DND-41 (cell line): Measurements from ENCODE around the gene TNFRSF14.

Experiments
- ATAC-seq: fragments of 200-7000 bp; cut with Tn5 transposase; 3 replicates; pipeline ENCODE4 v1.9.1; 2021; ENCODE audit warnings: low read depth; ENCODE audit not compliant: insufficient read depth
- DNase-seq: peaks from one replicate; pipeline ENCODE4 v3.0.0-alpha.2; 2020
- H2AFZ ChIP-seq: 2 replicates; pipeline ENCODE4 v1.6.0; 2012; ENCODE audit warnings: low read depth, low read length
- H3K27ac ChIP-seq: 2 replicates; pipeline ENCODE4 v1.5.1; 2012; ENCODE audit warnings: low read length, inconsistent platforms
- H3K27me3 ChIP-seq: fragments of 200-600 bp; sonication (generic); 2 replicates; pipeline ENCODE4 v1.6.0; 2012; ENCODE audit warnings: low read length, mild to moderate bottlenecking, inconsistent platforms; ENCODE audit not compliant: insufficient read depth, poor library complexity
- H3K36me3 ChIP-seq: 2 replicates; pipeline ENCODE4 v1.5.1; 2012; ENCODE audit warnings: low read length, inconsistent platforms; ENCODE audit not compliant: insufficient read depth
- H3K4me1 ChIP-seq: 2 replicates; pipeline ENCODE4 v1.5.1; 2012; ENCODE audit warnings: mild to moderate bottlenecking, low read length; ENCODE audit not compliant: insufficient read depth
- H3K4me2 ChIP-seq: 2 replicates; pipeline ENCODE4 v1.6.0; 2012; ENCODE audit warnings: mild to moderate bottlenecking, moderate library complexity, low read length, inconsistent platforms; ENCODE audit not compliant: insufficient read depth
- H3K4me3 ChIP-seq, 2 experiments: fragments of 200-600 bp in 1 of 2; shearing (Covaris generic) in 1 of 2; 2 replicates each; pipeline ENCODE4 v1.5.1; 2012 to 2016; ENCODE audit warnings: inconsistent platforms in 2 of 2, low read length in 2 of 2, mild to moderate bottlenecking in 2 of 2, low read depth in 1 of 2, moderate library complexity in 1 of 2
- H3K79me2 ChIP-seq: 2 replicates; pipeline ENCODE4 v1.6.0; 2012; ENCODE audit warnings: low read length, inconsistent platforms; ENCODE audit not compliant: insufficient read depth
- H3K9ac ChIP-seq: 2 replicates; pipeline ENCODE4 v1.6.0; 2012; ENCODE audit warnings: low read depth, mild to moderate bottlenecking, inconsistent platforms, low read length, moderate library complexity
- H3K9me3 ChIP-seq: 2 replicates; pipeline ENCODE4 v1.5.1; 2012; ENCODE audit warnings: low read length, moderate library complexity, mild to moderate bottlenecking, inconsistent platforms; ENCODE audit not compliant: insufficient read depth, severe bottlenecking
- H4K20me1 ChIP-seq: 2 replicates; pipeline ENCODE4 v1.6.0; 2012; ENCODE audit warnings: low read length; ENCODE audit not compliant: insufficient read depth
- CTCF ChIP-seq: IDR thresholded peaks from 2 replicates; pipeline ENCODE4 v1.5.1; 2012; ENCODE audit warnings: borderline replicate concordance, low read length, moderate library complexity, mild to moderate bottlenecking; ENCODE audit not compliant: poor library complexity, severe bottlenecking; ENCODE audit errors: extremely low read depth
- EZH2 ChIP-seq: IDR thresholded peaks from 3 replicates; pipeline ENCODE4 v1.6.1; 2012; ENCODE audit warnings: borderline replicate concordance, low read depth, mild to moderate bottlenecking, moderate library complexity, low read length, inconsistent platforms; ENCODE audit not compliant: severe bottlenecking

Gene TNFRSF14

DNA sequence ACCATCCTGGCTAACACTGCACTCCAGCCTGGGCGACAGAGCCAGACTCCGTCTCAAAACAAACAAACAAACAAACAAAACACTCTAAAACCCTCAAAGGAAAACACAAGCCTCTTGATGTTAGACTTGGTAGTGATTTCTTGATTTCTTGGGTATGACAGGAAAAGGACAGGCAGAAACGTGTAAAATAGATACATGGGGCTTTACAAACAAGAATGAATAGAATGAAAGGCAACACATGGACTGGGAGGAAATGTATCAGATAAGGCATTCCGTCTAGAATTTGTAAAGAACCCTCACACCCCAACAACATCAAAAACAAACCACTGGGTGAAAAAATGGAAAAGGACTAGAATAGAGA is 22.6 kb downstream of the TNFRSF14 start:
- no peak for TF ChIP-seq CTCF
- no peak for TF ChIP-seq EZH2
- Histone ChIP-seq H2AFZ (no peak overlapping the region), H3K79me2 (no peaks in the 10 kb centered on the region), H4K20me1 (0 out of 2 replicates have a peak, but pooled peaks cover under 1% of the 10 kb centered on the region), H3K9me3 (no peaks in the 10 kb centered on the region), H3K4me2 (no peak overlapping the region), H3K4me1 (no peaks in the 10 kb centered on the region), H3K36me3 (no peaks in the 10 kb centered on the region), H3K27ac (no peak overlapping the region), H3K27me3 (no peaks in the 10 kb centered on the region), H3K4me3 (no peak overlapping the region), H3K9ac (no peak overlapping the region)
- no peak for DNase-seq
- ATAC-seq = no peak

DNA sequence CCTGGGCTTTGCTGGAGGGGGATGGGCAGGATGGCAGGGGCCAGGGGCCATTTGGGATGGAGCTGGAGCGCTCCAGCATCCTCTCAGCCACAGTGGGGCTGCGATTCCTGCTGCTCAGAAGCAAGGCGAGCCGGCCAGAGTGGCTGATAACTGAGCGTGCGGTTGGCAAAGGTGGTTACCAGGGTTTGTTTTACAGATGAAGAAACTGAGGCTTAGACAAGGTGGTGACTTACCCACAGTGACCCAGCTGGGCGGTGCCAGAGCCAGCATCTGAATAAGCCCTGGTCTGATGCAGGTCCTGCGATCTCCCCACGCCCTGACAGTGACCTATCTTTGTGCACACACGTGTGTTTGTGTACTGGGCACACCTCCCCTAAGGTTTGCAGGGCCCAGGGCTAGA is 24.5 kb downstream of the TNFRSF14 start:
- H4K20me1 ChIP-seq = 0 out of 2 replicates have a peak, but pooled peaks cover 3% of the 10 kb centered on the region
- H3K9ac ChIP-seq = no peak overlapping the region
- no peak overlapping the region for H3K4me3 ChIP-seq
- no peaks in the 10 kb centered on the region; the same call in 1 of the 2 replicates for H3K36me3 ChIP-seq
- H2AFZ ChIP-seq = no peak overlapping the region
- TF ChIP-seq EZH2 (no peak), CTCF (no peak)
- H3K4me1 ChIP-seq = peaks cover 9% of the 10 kb centered on the region
- no peaks in the 10 kb centered on the region for H3K27me3 ChIP-seq
- no peaks in the 10 kb centered on the region for H3K9me3 ChIP-seq
- DNase-seq (no peak), ATAC-seq (no peak)
- no peak overlapping the region for H3K27ac ChIP-seq
- H3K79me2 ChIP-seq = 0 out of 2 replicates have a peak, but pooled peaks cover under 1% of the 10 kb centered on the region
- H3K4me2 ChIP-seq = no peak overlapping the region

- H3K4me2 ChIP-seq = no peak overlapping the region
- H3K27me3 ChIP-seq = no peaks in the 10 kb centered on the region
- H3K36me3 ChIP-seq = no peaks in the 10 kb centered on the region; the same call in 1 of the 2 replicates
- ATAC-seq (no peak), DNase-seq (no peak)
- no peak overlapping the region for H3K4me3 ChIP-seq
- H3K27ac ChIP-seq = no peak overlapping the region
- H3K79me2 ChIP-seq = 0 out of 2 replicates have a peak, but pooled peaks cover 3% of the 10 kb centered on the region
- no peaks in the 10 kb centered on the region for H3K9me3 ChIP-seq
- H2AFZ ChIP-seq = no peak overlapping the region
- H3K9ac ChIP-seq = no peak overlapping the region
- peaks cover 16% of the 10 kb centered on the region for H3K4me1 ChIP-seq
- TF ChIP-seq EZH2 = no peak
- no peak for TF ChIP-seq CTCF
- peaks cover 3% of the 10 kb centered on the region; the same call in 1 of the 2 replicates for H4K20me1 ChIP-seq
Measured at GRCh38 chr1:2582391-2582790, 26.2 kb downstream of the TNFRSF14 start.
